Right forelimb (tissue), 1 donor: Measurements from ENCODE around the gene LRRC72.
"Not testable (repeated sequence)": the region's sequence is repeated elsewhere in the genome, so short reads cannot be mapped to it uniquely, and the experiment has no call there.

Source experiments
- DNase-seq: peaks from one replicate; pipeline ENCODE4 v3.0.0-alpha.2; 2018

The LRRC72 gene

DNA sequence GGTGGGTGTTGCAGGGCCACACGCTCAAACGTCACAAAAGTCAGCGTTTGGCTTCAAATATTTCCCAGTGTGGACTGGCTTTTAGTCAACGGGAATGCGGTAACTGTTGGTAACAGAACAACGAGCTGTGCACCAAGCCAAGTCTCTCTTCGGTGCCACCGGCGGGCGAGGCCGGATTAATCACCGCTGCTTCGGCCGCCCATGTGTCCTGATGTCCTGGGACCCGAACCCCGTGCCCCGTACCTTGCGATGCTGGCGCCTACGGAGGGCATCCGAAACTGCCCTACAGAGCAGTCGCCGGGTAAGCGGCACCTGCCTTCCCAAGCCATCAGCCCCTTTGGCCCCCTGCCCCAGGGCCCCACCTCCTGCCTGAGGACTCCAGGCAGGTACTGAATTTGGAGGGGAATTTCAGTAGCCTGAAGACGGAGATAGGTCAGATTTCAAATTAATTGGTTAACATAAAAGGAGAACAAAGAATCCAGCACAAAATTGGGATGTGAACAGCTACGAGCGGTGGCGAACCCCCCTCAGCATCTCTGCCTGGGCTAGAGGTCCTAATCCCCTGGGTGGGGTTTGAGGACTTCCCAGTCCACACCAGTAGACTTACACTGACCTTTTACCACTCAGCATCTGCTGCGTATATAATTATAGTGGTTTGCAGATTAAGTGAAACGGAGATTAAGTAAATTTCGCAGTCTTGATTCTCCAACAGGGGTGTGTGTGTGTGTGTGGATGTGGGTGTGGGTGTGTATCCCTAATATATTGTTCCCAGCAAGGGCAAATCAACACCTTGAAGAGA, at the start of gene LRRC72:
Gene LRRC72, plus strand, starts transcription at position 84 of the 799 bp plus-strand sequence. Its CDS starts 128 bp downstream, at position 212.
- no peak for DNase-seq

GRCh38 chr7:16479161-16479560, 47.5 kb upstream of the LRRC72 start:
- no peak for DNase-seq

DNA sequence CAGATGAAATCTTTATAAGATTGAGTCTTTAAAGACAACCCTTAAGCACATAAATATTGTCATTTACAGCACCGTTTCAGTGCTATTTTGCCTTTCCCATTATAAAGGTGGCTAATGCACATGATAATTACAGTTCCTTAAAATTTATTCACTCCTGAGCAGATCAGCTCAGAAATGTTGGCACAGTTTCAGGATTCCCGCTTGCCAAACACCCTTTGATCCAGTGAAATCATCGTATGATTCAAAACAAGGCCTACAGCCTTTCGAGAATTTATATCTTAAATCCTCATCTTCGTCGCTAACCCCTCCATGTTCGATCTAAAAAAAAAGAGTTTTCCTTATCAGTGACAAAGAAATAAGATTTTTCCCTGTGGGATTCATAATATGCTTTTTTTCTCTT, 47.0 kb upstream of the LRRC72 start:
- DNase-seq, result no peak

GRCh38 chr7:16484453-16485158, 42.0 kb upstream of the LRRC72 start:
- DNase-seq, result no peak

- DNase-seq, result no peak
Observed at GRCh38 chr7:16491148-16491547, 35.5 kb upstream of the LRRC72 start.

DNA sequence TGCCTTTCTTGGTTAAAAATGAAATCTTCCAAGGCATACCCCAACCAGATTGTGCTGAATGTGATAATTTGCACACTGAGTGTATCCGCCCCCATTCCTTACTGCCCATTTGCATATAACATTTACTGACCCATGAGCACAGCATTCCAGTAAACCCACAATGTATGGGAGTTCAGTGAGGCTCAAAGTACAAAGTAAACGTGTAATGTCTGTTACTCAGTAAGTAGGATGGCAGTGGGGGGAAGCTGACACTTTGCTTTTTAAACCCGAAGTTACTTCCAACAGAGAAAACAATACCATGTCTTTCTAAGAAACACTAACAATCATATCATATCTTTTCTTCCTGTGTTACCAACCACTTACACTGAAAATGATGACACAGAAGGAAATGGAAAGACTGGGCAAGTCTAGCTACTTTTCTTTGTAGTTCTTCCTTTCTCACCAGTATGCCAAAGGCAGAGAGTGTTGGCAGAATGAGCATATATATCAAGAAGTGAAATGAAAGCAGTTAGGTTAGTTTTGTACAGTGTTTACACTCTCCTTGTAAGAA, 34.0 kb upstream of the LRRC72 start:
- DNase-seq, result no peak

GRCh38 chr7:16493266-16493665, 33.4 kb upstream of the LRRC72 start:
- DNase-seq, result no peak

GRCh38 chr7:16494551-16494950, 32.1 kb upstream of the LRRC72 start:
- no peak for DNase-seq

DNA sequence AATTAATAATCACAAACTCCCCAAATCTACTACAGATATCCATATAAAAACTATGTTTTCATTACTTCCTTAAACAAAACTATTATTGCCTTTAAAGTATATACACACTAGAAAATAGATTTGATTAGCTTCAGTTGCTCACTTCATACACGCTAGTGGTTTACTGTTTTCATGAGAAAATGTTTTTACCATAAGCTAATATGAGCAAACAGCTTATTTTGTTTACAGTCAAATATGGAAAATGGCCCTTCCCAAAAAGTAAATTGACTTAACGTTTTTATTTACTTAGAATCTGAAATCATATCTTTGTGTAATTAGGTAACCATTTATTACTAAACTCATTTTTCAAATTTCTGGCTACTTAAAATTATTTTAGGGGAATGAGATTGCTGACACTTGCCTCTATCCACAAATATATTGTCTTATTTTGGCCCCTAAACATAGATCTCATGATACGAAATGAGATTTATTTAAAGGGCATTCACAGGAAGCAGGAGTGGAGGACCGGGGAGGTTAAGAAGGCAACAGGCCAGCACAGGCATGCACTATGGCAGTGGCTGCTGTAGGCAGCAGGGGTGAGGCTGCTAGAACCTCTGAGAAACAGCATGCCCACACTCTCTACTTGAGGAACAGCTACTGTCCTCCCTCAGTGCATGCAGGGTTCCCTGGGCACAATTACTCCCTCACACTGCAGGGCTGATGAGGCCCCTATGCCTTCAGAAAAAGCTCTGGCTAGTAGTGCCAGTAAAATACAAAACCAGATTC, 31.5 kb upstream of the LRRC72 start:
- no peak for DNase-seq

GRCh38 chr7:16498122-16498521, 28.5 kb upstream of the LRRC72 start:
- no peak for DNase-seq

DNA sequence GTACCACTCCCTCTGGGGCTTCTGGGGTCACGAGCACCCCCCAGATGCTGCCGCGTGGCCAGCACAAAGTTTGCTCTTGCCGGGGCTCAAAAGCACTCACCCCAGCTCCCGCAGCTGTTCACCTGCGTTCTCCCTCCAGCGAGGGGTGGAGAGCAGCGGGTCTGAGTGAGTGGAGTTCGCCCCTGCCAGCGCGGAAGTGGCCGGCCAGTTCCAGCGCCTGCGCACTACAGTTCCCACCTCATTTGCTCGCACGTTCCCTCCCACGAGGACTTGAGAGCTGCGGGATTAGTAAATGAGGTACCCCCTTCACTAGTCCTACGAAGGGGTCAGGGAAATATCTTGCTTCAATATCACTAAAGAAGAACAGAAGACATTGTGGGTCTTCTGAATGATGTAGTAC, 24.3 kb upstream of the LRRC72 start:
- no peak for DNase-seq

DNA sequence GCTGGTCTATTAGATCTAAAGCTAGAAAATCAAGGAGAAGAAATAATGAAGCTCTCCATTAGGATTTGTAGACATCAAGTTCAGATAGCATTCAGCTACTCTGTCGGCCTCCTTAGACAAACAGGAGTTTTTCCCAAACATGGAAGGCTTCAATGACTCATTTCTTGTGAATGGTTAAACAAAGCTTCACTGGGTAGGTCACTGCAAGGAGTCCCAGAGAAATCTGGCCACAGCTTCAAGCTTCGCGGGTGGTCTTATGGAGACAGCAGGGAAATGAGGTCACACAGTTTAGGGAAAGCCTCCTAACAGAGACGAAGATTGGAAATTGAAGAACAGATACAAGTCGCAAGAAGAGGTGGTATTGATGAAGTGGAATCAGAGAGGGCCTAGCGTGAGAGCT, 22.6 kb upstream of the LRRC72 start:
- no peak for DNase-seq

DNA sequence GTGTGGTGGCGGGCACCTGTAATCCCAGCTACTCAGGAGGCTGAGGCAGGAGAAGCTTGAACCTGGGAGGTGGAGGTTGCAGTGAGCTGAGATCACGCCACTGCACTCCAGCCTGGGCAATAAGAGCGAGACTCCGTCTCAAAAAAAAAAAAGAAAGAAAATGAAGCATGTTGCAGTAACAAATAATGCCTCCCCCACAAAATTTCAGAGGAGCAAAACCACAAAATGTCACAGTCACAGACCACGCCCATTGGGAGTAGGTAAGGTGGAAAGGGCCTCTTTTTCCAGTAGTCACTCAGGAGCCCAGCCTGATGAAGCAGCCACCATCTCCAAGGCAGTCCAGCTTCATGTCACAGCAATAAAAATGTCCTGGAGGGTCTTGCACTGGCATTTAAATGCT, 20.2 kb upstream of the LRRC72 start:
- DNase-seq, result not testable (repeated sequence)

- DNase-seq, result no peak
Observed at GRCh38 chr7:16509829-16510228, 16.8 kb upstream of the LRRC72 start.

DNA sequence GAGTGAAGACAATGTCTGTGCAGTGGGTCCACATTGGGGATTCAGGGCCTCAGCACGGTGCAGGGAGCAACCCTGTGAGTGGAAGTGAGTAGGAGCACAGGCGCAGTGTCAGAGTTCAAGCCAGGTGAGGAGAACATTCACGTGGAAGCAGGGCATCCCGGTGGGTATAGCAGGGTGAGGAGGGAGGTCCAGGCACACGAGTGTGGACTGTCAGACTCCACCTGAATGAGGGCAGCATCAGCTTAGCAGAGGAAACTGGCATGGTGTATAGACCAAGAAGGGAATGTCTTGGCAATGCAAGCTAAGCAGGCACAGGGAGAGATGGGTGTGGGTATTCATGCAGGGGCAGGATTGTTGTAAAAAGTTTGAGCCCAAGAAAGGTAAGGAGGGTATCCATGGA, 15.3 kb upstream of the LRRC72 start:
- DNase-seq, result no peak

- DNase-seq, result no peak
Observed at GRCh38 chr7:16512097-16512496, 14.5 kb upstream of the LRRC72 start.

DNA sequence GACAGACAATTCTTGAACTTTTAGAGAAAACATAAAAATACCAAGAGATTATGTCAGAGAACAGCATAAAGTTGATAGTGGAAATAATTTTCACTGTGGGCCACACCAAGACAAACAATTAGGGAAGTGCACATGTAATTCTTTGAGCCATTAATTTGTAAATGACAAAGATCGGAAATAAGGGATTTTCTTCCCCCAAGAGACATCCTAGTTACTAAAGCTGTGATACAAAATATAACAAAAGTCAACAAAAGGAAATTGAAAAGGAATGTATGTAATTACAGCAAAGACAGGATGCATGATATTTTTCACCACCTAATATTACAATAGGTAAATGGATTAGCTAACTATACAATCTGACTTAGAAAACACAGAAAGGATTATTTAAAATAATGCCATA, 12.4 kb upstream of the LRRC72 start:
- DNase-seq, result no peak

- DNase-seq, result no peak
Observed at GRCh38 chr7:16514729-16515128, 11.9 kb upstream of the LRRC72 start.

DNA sequence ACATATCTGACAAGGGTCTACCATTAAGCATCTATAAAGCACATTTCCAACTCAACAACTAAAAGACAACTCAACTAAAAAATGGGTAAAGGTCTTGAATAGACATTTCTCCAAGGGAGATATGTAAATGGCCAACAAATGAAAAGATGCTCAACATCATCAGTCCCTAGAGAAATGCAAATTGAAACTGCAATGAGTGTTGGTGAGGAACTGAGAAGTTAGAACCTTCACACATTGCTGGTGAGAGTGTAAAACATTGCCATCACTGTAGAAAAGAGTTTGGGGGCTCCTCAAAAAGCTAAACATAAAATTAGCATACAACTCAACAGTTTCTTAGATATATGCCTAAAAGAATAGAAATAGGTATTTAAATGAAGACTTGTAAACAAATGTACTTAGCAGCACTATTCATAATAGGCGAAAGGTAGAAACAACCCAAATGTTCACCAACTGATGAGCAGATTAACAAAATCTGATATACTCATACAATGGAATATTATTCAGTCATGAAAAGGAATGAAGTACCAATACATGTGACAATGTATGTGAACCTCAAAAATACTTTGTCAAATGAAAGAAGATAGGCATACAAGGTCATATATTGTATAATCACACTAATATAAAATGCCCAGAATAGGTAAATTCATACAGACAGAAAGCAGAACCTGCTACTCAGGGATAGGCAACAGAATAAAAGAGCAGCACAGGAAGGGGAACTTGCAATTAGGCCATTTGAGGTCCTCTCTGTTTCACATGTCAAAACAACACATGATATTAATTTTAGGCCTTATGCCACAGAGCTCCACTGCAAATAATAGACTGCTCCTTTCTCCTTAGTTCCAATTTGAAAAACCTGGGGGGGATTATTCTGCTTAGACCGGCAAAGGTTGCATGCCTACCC, 10.6 kb upstream of the LRRC72 start:
- no peak for DNase-seq

GRCh38 chr7:16519985-16520384, 6.6 kb upstream of the LRRC72 start:
- not testable (repeated sequence) for DNase-seq

GRCh38 chr7:16524332-16524731, 2.3 kb upstream of the LRRC72 start:
- DNase-seq, result no peak

- DNase-seq, result no peak
Observed at GRCh38 chr7:16528520-16528919, 1.9 kb downstream of the LRRC72 start.
